ENCODE data around the gene LSAMP.
"Not testable (repeated sequence)": the region's sequence is repeated elsewhere in the genome, so short reads cannot be mapped to it uniquely, and the experiment has no call there.

Gene LSAMP

GRCh38 chr3:115792206-115792955, 652.9 kb downstream of the LSAMP start:
- DNase-seq (ENCODE audit: low spot score) = no peak

GRCh38 chr3:115791271-115792153, 653.8 kb downstream of the LSAMP start:
- DNase-seq (ENCODE audit: low spot score) = not testable (repeated sequence)

- no peak for DNase-seq (ENCODE audit: low spot score)
Measured at GRCh38 chr3:115790759-115791158, 654.5 kb downstream of the LSAMP start.

DNA sequence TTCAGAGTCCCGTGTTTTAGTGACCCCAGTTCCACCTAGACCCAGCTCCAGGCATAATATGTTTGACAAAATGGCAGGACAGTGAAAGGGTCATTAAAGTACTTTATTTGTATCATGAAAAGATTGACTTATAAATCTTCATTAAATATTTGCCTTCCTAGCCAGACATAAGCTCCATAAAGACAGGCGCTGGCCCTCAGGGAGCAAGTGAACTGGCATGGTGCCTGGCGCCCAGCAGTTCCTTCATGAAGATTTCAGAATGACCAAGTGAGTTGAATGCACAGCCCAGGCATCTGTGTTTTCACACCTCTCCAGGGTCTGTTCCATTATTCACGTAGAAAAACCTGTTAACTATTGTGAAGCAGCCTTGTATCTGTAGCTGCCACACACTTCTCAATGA, 655.8 kb downstream of the LSAMP start:
- no peak for DNase-seq (ENCODE audit: low spot score)

- no peak for DNase-seq (ENCODE audit: low spot score)
Measured at GRCh38 chr3:115788921-115789470, 656.3 kb downstream of the LSAMP start.

GRCh38 chr3:115787818-115788217, 657.5 kb downstream of the LSAMP start:
- no peak for DNase-seq (ENCODE audit: low spot score)

DNA sequence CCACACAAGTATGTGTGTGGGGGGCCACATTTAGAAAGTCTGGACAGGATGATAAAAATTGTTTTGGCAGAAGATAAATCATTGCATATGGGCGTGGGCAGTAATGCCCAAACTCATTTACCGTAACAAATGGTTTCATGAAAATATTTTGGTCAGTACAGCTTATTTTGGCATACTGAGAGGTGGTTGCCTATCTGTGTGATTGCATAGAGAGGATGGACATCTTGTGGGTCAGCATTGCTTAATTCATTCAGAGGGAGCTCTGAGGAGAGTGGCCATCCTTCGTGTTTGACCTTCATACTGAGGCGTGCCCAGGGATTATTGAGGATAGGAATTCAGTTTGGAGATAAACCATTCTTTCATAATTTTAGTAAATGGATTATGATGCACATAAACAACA, 659.5 kb downstream of the LSAMP start:
- no peak for DNase-seq (ENCODE audit: low spot score)

DNA sequence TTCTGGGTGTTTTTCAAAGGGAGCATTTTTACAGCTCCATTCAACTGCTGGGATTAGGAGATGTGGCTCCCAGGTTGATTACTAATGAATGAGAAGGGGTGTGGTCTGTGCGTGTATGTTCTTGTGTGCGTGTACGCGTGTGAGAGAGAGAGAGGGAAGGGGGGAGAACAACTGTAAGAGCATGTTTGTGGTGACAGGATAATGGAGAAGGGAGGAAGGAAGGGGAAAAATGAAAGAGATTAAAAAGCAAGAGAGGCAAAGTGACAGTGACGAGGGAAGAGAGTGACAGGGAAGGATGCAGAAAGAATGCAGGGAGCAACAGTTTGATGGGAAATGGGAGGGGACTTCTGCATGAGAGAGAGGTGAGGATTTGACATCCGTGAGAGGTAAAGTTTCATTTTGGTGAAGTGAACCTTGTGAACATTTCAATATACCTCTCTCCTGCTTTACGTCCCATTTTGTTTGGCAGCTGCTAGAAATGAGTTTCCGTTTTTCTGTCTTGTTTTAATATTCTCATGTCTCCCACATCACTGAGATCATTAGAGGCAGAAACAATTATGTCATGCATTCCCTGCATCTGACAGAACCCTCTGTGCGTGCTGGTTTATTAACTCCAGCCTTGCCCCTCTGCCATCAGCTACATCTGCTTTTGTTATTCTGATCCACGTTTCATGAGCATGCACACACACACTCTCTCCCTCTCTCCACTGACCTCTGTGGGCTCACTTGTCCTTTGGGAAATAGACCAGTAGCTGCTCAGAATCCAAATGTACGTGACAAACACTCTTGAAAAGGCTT, 660.3 kb downstream of the LSAMP start:
- no peak for DNase-seq (ENCODE audit: low spot score)

DNA sequence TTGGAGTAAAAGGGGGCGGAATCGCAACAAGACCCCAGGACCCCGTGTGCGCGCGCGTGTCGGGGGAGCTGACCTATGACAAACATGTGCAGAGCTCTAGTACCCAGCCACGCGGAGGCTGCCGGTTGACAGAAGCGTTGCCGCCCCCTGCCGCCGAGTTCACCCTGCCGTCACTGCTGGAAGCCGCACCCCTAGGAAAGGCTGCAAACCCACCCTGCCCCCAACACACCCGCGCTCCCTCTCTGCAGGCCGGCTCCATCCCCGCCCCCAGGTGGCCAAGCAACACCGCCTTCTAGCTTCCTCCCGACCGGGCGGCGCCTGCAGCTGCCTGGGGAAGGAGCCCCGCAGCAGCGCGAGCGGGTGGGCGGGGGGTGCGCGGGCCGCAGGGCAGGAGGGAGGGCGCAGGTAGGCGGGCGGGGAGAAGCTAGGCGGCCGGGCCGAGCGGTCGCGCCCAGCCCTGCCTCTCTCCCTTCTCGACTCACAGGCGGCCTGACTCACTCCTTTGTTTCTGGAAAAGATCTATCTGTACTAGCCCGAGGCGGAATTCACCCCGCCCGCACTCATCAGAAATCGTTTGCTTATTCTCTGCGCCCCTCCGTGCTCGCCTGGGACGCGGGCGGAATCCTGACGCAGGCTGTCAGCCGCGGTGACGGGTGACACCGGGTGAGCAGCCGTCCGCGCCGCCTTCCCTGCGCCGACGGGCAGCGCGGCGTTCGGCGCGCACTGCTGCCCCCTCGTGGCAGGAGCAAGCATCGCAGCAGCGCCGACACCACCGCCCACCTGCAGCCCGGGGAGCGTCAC, 661.1 kb downstream of the LSAMP start:
- peak; percentile 91 for DNase-seq (ENCODE audit: low spot score)

GRCh38 chr3:115783426-115783825, 661.9 kb downstream of the LSAMP start:
- not testable (repeated sequence) for DNase-seq (ENCODE audit: low spot score)

DNA sequence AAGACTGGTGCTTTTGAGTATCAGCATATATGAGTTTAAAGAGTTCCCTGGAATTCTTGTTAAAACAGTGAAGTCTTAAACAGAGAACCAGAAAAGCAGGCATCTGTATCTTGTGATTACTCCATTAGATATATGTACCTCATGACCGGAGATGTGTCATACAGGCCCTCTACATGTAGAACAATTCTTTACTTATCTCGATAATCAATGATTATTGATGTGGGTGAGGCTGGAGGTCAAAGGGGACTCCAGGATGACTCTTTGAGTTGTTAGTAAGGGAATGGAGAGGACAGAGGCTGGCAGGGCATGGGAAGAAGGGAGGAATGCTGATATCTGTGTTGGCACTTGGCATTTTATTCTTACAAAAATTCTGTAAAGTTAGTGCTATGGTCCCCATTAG, 666.3 kb downstream of the LSAMP start:
- no peak for DNase-seq (ENCODE audit: low spot score)

DNA sequence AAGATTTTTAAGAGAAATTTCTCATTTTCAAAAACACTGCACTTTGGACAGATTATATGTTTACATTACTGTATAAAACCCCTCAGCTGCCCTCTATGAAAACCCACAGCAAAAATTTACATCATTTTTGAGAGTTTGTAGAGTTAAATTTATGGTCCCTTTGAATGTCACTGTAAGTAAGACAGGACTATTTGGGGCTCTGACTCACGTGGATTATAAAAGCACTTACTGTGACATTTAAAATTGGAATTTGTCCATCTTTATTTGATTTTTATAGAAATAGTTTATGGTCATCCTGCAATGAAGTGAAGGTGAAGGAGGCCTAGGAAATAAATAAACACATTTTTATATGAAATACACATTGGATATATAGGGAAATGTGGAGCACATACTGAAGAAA, 672.3 kb downstream of the LSAMP start:
- DNase-seq (ENCODE audit: low spot score) = no peak

- DNase-seq (ENCODE audit: low spot score) = no peak
Measured at GRCh38 chr3:115768661-115769060, 676.6 kb downstream of the LSAMP start.

DNA sequence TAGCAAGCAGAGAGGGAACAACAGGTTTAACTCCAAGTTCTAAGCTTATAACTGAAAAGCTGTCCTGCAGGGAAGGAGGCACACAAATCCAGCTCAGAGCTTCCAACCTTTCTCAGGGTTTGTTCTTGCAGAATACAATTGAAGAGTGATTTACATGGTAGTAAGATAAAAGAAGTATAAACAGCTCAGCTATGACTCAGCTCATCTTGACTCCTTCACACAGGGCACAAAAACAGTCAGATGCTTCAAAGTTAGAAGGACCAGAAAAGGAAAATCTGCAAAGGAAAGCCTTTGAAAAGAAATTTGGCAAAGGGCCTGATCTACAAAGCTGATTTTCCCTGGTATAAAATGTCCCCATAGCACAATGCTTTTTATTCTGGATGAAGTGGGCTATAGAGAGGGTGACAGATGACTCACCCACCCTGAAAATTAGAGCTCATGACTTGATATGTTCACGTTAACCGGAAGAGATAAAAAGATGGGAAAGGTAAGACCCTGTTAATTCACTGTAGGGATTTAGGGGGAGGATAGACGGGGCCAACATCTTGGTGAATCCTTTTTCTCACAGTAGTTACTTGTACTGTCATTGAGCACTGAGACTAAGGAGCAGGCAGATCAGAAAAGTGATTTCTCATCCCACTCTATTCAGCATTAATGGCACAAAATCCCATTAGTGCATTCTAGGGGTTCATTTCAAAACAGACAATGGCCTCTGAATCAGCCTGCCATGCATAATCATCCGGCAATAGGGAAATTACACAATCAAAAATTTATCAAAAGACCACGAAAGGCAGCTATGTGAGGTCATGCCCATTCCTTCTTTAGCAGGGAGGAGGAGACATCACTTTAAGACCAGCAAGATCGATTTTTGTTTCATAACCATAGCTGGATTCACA, 678.5 kb downstream of the LSAMP start:
- DNase-seq (ENCODE audit: low spot score) = no peak

GRCh38 chr3:115761927-115762305, 683.4 kb downstream of the LSAMP start:
- DNase-seq (ENCODE audit: low spot score) = no peak

DNA sequence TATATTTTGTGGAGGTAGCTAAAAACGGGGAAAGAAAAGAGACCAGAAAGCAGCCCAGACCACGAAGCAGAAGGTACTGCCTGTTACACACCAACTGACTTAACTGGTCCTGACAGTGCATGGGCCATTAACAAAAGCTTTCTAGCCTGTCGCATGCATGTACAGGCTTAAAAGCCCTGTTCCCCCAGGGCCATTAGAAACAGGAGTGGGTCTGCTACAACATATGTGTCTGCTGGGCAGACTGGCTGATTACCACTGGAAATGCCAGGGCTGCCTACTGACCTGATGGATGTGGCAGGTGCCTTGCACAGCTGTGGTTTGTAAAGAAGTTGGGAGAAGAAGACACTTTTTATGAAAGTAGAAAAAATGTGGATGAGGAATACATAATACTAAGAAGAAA, 684.6 kb downstream of the LSAMP start:
- DNase-seq (ENCODE audit: low spot score) = no peak

DNA sequence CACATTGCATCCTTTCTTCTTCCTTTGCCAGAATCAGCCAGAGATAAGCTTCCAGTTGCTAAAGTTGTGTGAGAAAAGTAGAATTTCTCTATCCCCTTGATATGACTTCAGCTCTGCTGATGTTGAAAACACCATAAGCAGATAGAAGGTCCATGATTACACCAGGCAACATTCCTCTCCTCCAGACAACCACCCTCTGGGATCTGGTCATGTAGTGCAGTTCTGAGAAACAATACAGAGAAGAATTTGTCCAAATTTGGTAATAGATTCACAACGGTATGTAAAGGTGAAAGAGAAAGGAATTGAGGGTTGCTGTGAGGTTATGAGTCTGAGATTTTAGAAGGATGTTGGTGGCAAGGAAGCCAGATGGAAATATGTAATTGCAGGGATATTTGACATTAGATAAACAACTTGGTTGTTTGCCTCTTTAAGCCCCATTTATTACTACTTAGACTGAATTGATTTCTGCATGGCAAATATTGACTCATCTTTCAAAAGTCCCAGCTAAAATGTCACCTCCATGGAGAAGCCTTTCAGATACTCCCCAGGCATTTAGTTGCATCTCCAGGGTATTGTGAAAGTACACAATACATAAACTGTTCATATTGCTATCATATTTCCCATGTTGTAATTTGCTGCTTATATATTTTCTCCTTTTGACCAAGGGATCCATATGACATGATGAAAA, 687.1 kb downstream of the LSAMP start:
- DNase-seq (ENCODE audit: low spot score) = no peak

DNA sequence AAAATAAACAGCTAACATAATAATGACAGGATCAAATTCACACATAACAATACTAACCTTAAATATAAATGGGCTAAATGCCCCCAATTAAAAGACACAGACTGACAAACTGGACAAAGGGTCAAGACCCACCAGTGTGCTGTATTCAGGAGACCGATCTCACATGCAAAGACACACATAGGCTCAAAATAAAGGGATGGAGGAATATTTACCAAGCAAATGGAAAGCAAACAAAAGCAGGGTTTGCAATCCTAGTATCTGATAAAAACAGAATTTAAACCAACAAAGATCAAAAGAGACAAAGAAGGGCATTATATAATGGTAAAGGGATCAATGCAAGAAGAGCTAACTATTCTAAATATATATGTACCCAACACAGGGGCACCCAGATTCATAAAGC, 692.3 kb downstream of the LSAMP start:
- DNase-seq (ENCODE audit: low spot score) = not testable (repeated sequence)

All from ecto neural progenitor cell (in vitro differentiated cells).